DMS153 (cell line): ENCODE measurements around the gene PLCL2.
"Not testable (repeated sequence)": the region's sequence is repeated elsewhere in the genome, so short reads cannot be mapped to it uniquely, and the experiment has no call there.

Experiments used
- DNase-seq: peaks from one replicate; lab custom pipeline; 2025; lab: John Stamatoyannopoulos, UW

The PLCL2 gene

DNA sequence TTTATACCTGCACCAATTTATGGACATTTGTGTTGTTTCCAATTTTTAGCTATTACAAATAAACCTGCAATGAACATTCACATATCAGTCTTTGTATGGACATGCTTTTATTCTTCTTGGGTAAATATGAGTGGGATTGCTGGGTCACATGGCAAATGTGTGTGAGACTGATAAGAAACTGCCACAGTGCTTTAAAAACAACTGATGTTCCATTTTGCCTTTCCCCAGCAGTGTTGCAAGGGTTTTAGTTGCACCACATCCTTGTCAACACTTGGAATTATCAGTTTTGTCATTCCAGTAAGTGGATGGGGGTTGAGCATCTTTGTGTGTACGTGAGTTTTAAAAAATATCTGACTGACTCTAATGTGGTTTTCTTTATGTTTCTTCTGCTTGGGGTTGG is 191.2 kb downstream of the PLCL2 start:
- no peak for DNase-seq

DNA sequence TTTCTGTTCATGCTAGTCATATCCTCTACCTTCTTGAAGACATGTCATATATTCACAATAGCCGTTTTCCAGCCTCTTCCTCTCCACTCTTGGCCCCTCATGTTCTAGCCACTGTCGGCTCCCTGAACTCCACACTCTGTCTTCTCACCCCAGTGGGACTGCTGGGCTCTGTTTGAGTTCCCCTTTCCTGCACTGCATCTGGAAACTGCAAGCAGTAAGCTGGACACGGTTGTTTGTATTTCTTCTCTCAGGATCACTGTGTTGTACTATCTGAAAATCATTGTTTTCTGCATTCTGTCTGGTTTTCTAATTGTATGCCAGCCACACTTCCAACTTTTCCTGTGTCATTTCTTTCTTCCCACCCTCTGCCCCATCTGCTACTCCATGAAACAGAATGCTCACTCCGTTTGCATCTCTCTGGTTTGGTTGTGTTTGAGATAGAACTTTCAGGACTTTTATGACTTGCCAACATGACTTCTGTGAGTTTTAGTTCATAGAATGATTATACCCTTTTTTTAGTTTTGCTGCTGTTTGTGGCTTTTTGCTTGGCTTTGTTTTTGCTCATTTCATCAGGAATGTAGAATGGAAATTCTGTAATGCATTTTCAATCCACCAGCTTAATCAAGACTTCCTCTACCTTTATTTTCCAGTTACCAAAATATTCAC is 192.3 kb downstream of the PLCL2 start:
- no peak for DNase-seq

DNA sequence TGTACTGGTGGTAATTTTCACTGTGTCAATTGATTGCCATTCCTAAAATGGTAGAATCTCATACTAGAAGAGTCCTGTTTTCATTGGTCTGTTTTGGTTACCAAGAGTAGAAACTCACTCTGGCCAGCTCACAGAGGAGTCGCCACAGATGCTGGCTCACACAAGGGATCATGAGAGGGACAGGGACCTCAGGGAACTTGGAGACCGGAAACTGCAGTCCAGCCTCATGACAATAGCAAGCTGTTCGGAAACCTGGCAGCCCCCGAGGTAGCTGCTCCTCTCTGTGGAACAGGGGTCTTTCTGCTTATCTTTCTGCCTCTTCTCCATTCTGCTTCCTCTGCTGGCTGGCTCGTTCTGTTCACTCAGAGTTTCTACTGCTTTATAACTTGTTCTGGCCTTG is 192.9 kb downstream of the PLCL2 start:
- no peak for DNase-seq

DNA sequence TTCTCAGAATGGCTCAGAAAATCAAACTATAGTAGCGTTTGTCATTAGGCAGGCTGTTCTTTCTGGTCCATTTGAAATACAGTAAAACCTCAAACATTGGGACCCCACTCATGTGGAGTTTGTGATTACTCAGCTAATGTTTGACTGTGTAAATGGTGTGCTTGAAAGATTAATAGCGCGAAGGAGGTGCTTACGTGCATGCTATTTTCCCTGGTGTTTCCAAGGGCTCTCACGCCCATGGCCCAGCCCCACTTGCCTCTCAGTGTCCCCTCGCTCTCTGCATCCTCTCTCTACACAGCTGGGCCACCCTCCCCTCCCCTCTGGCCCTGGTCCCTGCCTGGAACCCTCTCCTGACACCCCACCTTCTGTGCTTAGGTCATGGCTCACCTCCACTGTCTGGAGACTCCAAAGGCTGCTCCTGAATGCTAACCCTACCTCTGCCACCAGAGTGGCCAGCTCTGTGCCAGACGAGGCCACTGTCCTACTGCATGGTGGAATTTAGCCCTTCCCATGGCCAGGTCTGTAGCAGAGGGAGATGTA is 194.2 kb downstream of the PLCL2 start:
- DNase-seq: no peak

DNA sequence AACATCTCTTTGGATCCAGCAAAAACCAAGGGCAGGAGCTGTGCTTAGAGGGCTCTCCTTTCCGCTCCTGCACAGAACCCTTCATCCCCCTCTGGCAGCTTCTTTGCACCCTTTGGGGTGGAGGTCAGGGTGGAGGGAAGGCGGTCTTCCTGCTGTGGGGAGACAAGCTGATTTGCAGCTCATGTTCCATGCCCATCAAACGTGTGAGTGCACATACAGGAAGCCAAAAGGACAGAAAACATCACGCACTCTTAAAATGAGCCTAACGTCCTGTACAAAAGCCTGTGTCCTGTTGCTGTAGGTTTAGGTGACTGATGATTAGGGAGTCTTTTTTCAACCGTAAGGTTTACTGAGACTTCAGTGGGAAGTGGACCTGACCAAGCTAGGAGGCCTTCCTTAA is 195.2 kb downstream of the PLCL2 start:
- no peak for DNase-seq

DNA sequence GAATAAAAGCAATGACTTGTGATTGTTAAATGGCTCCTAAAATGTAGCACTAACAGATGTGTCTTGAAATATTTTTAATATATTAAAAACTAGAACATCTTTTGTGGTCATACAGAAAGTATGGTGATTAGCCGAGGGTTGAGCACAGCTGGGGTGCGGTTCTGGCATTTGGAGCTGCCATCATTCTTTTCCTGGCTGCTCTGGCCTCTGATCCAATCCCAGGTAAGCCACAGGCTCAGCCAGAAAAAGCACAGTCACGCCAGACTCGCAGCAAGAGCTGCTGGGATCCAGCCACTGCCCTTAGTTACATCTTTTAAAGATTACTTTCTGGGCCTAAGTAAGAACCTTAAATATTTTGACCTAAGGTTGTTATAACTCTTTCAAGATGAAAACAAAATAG is 196.8 kb downstream of the PLCL2 start:
- no peak for DNase-seq

- no peak for DNase-seq
Measured at GRCh38 chr3:17087509-17087908, 202.8 kb downstream of the PLCL2 start.

DNA sequence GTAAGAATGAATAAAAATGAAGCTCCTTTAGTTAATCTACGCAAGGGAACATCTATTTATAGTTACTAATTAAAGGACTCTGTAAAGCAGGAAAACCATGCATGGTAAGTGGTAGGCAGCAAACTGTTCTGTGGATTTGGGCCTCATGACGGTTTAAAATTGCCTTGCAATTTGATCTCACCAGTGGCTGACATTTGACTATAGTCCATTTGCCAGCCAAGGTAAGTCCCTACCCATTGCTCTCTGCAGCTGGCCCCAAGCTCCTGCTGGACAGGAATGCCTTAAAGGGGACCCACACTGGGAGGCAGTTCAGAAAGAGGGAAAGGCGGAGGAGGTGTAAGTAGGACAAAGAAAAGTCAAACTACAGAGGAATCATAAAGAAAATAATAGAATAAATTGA is 203.3 kb downstream of the PLCL2 start:
- DNase-seq: no peak

- no peak for DNase-seq
Measured at GRCh38 chr3:17088602-17089313, 204.0 kb downstream of the PLCL2 start.

DNA sequence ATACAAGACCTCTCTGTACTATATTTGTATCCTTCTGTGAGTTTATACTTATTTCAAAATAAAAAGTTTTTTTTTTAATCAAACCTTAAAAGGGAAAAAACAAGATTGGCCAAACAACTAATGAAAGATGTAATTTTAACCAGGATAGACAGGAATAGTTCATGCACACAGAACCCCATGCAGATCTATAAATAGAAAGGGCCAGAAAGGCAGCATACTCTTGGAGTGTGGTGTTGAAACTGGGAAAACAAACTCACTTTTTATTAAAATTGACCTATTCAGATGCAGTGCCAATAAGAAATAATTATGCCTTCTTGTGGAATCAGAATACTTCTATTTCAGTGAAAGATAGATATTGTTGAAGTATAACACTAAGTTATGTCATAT is 204.6 kb downstream of the PLCL2 start:
- DNase-seq: no peak

GRCh38 chr3:17090280-17090983 is 205.7 kb downstream of the PLCL2 start:
- DNase-seq: no peak

- DNase-seq: no peak
Measured at GRCh38 chr3:17091910-17092582, 207.3 kb downstream of the PLCL2 start.

DNA sequence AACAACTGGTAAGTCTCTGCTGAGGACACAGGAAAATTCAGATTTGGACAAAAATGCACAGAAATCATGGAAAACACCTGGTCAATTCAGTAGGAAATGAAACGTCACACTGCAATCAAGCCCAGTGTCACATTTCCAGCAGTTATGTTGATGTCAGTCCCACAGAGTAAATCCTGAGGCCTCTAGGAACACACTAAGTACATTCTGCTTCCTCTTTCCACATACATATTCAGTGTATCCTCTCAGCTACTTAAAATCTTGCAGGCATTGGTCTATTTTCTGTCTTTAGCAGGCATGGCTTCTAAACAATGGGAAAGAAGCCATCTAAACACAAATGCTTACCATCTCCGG is 207.8 kb downstream of the PLCL2 start:
- DNase-seq: no peak

- no peak for DNase-seq
Measured at GRCh38 chr3:17094551-17094950, 209.8 kb downstream of the PLCL2 start.

DNA sequence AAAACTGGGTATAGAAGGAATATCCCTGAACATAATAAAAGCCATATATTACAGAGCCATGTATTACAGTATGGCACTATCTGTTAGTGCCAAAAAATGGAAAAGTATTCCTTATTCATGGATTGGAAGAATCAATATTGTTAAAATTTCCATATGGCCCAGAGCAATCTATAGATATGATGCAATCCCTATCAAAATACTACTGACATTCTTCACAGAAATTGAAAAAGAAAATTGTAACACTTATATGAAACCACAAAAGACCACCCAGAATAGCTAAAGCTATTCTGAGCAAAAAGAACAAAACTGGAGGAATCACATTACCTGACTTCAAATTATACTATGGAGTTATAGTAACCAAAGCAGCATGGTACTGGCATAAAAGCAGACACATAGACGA is 218.8 kb downstream of the PLCL2 start:
- no peak for DNase-seq

- not testable (repeated sequence) for DNase-seq
Measured at GRCh38 chr3:17106801-17107200, 222.0 kb downstream of the PLCL2 start.

- DNase-seq: no peak
Measured at GRCh38 chr3:17110660-17111396, 226.1 kb downstream of the PLCL2 start.

DNA sequence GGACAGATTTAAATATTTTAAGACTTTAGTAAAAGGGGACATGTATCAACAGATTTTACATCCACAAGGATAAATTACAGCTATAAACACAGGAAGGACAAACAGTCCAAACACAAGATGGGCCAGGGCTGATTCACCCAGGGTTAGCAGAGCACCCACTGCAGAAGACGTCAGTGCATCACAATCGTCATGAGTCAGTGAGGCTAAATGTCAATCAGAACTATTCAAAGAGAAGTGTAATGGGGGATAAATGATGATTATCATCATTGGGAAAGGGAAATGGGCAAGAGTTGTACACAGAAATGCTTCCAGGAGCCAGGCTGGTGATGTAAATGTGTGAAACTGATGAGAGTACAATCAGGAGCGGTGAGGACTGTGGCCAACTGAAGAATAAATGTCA is 226.8 kb downstream of the PLCL2 start:
- no peak for DNase-seq

- DNase-seq: no peak
Measured at GRCh38 chr3:17115186-17115585, 230.4 kb downstream of the PLCL2 start.

DNA sequence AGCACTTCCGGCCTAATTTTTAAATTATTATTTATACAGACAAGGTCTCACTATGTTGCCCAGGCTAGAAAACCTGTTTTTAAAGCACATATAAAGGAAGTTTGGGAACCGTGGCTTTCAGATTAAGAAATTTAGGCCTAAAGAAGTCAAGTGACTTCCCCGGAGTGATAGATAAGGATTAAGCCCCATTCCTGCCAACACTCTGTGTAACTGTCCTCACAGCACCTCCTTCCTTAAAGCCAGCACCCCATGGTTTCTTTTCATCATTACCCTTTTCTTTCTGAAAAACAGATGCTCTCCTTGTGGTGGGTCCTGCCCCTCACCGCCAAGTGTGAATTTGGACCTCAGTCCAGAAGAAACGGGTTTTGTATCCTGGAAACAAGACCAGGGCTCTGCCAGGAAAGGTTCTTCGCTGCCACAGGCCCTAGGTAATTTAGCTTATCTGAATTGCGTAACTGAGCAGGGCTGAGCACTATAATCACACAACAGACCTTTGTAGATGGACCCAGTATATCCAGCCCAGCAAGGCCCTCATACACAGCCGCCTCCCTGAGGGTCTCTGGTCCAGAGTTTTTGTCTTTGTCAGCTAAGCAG is 231.3 kb downstream of the PLCL2 start:
- no peak for DNase-seq

- no peak for DNase-seq
Measured at GRCh38 chr3:17118771-17119170, 234.0 kb downstream of the PLCL2 start.
